OCI-LY1 (cell line): Measurements from ENCODE around the gene AP1G2.

Source experiments
- H2AFZ ChIP-seq: fragments of 200-600 bp; sonication (generic), shearing (Covaris generic); 2 replicates; pipeline ENCODE4 v1.6.0; 2014; ENCODE audit warnings: antibody characterized with exemption, mild to moderate bottlenecking, low read length
- H3F3A ChIP-seq: fragments of 200-600 bp; sonication (generic), shearing (Covaris generic); 2 replicates; pipeline ENCODE4 v1.6.0; 2014; ENCODE audit warnings: mild to moderate bottlenecking, antibody characterized with exemption, low read length, moderate library complexity; ENCODE audit not compliant: insufficient read depth
- H3K27ac ChIP-seq: fragments of 200-600 bp; sonication (generic); 2 replicates; pipeline ENCODE4 v1.5.1; 2014; ENCODE audit warnings: low read length, mixed run types, mild to moderate bottlenecking, low read depth; ENCODE audit not compliant: poor library complexity, severe bottlenecking
- H3K27me3 ChIP-seq: fragments of 200-600 bp; sonication (generic); 2 replicates; pipeline ENCODE4 v1.6.0; 2014; ENCODE audit warnings: antibody characterized with exemption, mild to moderate bottlenecking, low read length, moderate library complexity; ENCODE audit not compliant: insufficient read depth
- H3K36me3 ChIP-seq: fragments of 200-600 bp; sonication (generic); 2 replicates; pipeline ENCODE4 v1.6.1; 2014; ENCODE audit warnings: mild to moderate bottlenecking, antibody characterized with exemption, low read length, moderate library complexity, mixed read lengths; ENCODE audit not compliant: insufficient read depth
- H3K4me1 ChIP-seq: fragments of 200-600 bp; sonication (generic); 2 replicates; pipeline ENCODE4 v1.5.1; 2014; ENCODE audit warnings: mild to moderate bottlenecking, low read length, moderate library complexity; ENCODE audit not compliant: insufficient read depth, severe bottlenecking
- H3K4me2 ChIP-seq: fragments of 200-600 bp; sonication (generic), shearing (Covaris generic); 2 replicates; pipeline ENCODE4 v1.6.1; 2014; ENCODE audit warnings: low read length
- H3K4me3 ChIP-seq: fragments of 200-600 bp; sonication (generic); 2 replicates; pipeline ENCODE4 v1.5.1; 2014; ENCODE audit warnings: low read length, low read depth, mild to moderate bottlenecking, mixed read lengths; ENCODE audit not compliant: poor library complexity, severe bottlenecking
- H3K79me2 ChIP-seq: fragments of 200-600 bp; shearing (Covaris generic); 2 replicates; pipeline ENCODE4 v1.6.1; 2016; ENCODE audit warnings: mixed run types, low read length, mixed read lengths; ENCODE audit not compliant: insufficient read depth
- H3K9ac ChIP-seq: fragments of 200-600 bp; sonication (generic), shearing (Covaris generic); 2 replicates; pipeline ENCODE4 v1.6.1; 2014; ENCODE audit warnings: mild to moderate bottlenecking, low read length, mixed read lengths
- H3K9me2 ChIP-seq: fragments of 200-600 bp; sonication (generic), shearing (Covaris generic); 2 replicates; pipeline ENCODE4 v1.6.1; 2014; ENCODE audit warnings: low read depth, mild to moderate bottlenecking, low read length, mixed read lengths
- H3K9me3 ChIP-seq: fragments of 200-600 bp; shearing (Covaris generic); 2 replicates; pipeline ENCODE4 v1.6.1; 2014; ENCODE audit warnings: low read length, mixed read lengths
- H4K20me1 ChIP-seq: fragments of 200-600 bp; sonication (generic), shearing (Covaris generic); 2 replicates; pipeline ENCODE4 v1.6.0; 2016; ENCODE audit warnings: mild to moderate bottlenecking, low read length; ENCODE audit not compliant: insufficient read depth
- EZH2 ChIP-seq: fragments of 200-600 bp; sonication (generic), shearing (Covaris generic); IDR thresholded peaks from 2 replicates; pipeline ENCODE4 v1.8.0; 2017; ENCODE audit warnings: borderline replicate concordance, mixed run types, mild to moderate bottlenecking, antibody characterized with exemption, low read length, moderate library complexity, mixed read lengths
- TF ChIP-seq, protein P1 (sequence below): fragments of 200-600 bp; sonication (generic), shearing (Covaris generic); IDR thresholded peaks from 2 replicates; pipeline ENCODE4 v1.5.1; 2017; ENCODE audit warnings: mild to moderate bottlenecking, antibody characterized with exemption, low read length, moderate library complexity, mixed read lengths

Gene AP1G2, protein sequence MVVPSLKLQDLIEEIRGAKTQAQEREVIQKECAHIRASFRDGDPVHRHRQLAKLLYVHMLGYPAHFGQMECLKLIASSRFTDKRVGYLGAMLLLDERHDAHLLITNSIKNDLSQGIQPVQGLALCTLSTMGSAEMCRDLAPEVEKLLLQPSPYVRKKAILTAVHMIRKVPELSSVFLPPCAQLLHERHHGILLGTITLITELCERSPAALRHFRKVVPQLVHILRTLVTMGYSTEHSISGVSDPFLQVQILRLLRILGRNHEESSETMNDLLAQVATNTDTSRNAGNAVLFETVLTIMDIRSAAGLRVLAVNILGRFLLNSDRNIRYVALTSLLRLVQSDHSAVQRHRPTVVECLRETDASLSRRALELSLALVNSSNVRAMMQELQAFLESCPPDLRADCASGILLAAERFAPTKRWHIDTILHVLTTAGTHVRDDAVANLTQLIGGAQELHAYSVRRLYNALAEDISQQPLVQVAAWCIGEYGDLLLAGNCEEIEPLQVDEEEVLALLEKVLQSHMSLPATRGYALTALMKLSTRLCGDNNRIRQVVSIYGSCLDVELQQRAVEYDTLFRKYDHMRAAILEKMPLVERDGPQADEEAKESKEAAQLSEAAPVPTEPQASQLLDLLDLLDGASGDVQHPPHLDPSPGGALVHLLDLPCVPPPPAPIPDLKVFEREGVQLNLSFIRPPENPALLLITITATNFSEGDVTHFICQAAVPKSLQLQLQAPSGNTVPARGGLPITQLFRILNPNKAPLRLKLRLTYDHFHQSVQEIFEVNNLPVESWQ

GRCh38 chr14:23567186-23568020, at the start of gene AP1G2:
TSS of gene AP1G2 (minus strand) at chr14:23567791. CDS start at chr14:23567314, 477 bp downstream.
- Histone ChIP-seq H3K4me2 (peak within 1 kb of the TSS; percentile 84), H3K4me3 (peak within 1 kb of the TSS; percentile 79), H3K36me3 (peaks cover 24% of the 10 kb centered on the region; the same call in 1 of the 2 replicates), H3K4me1 (peaks cover 18% of the 10 kb centered on the region), H2AFZ (peak within 1 kb of the TSS; percentile 41; the same call in 1 of the 2 replicates), H3K79me2 (no peaks in the 10 kb centered on the region), H3K9ac (peak within 1 kb of the TSS; percentile 78), H3F3A (no peaks in the 10 kb centered on the region), H3K9me3 (no peaks in the 10 kb centered on the region), H3K9me2 (no peaks in the 10 kb centered on the region), H3K27ac (peak within 1 kb of the TSS; percentile 31), H3K27me3 (no peaks in the 10 kb centered on the region), H4K20me1 (no peaks in the 10 kb centered on the region)
- TF ChIP-seq EZH2 = no peak
- TF ChIP-seq, protein P1, sequence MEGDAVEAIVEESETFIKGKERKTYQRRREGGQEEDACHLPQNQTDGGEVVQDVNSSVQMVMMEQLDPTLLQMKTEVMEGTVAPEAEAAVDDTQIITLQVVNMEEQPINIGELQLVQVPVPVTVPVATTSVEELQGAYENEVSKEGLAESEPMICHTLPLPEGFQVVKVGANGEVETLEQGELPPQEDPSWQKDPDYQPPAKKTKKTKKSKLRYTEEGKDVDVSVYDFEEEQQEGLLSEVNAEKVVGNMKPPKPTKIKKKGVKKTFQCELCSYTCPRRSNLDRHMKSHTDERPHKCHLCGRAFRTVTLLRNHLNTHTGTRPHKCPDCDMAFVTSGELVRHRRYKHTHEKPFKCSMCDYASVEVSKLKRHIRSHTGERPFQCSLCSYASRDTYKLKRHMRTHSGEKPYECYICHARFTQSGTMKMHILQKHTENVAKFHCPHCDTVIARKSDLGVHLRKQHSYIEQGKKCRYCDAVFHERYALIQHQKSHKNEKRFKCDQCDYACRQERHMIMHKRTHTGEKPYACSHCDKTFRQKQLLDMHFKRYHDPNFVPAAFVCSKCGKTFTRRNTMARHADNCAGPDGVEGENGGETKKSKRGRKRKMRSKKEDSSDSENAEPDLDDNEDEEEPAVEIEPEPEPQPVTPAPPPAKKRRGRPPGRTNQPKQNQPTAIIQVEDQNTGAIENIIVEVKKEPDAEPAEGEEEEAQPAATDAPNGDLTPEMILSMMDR = no peak

DNA sequence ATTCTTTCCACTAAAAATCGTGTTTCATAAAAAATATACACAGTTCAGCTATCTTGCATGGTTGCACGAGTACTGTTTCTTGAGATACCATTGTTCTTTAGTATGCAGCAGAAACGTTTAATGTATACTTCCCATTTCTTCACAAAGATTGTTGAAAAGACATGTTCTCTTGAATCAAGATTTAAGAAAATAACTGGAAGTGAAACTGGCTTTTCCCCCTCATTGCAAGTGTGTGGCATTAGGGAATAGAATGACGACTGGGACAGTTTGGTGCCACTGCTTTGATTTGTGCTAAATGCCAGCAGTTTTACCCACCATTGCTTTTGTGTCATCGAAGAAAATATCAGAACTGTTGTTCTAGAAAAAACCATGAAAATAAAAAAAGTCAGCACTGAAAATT, 48.3 kb upstream of the AP1G2 start:
- H3K36me3 ChIP-seq = no peaks in the 10 kb centered on the region
- no peak overlapping the region for H3K9ac ChIP-seq
- H3F3A ChIP-seq = no peaks in the 10 kb centered on the region
- no peaks in the 10 kb centered on the region for H4K20me1 ChIP-seq
- H3K9me2 ChIP-seq = no peaks in the 10 kb centered on the region
- H3K79me2 ChIP-seq = no peaks in the 10 kb centered on the region
- H3K4me2 ChIP-seq = no peak overlapping the region
- TF ChIP-seq, protein P1 = no peak
- TF ChIP-seq EZH2 = no peak
- no peaks in the 10 kb centered on the region for H3K9me3 ChIP-seq
- H3K4me3 ChIP-seq = no peak overlapping the region
- no peaks in the 10 kb centered on the region for H3K27me3 ChIP-seq
- no peak overlapping the region for H2AFZ ChIP-seq
- H3K27ac ChIP-seq = no peak overlapping the region
- no peaks in the 10 kb centered on the region for H3K4me1 ChIP-seq

DNA sequence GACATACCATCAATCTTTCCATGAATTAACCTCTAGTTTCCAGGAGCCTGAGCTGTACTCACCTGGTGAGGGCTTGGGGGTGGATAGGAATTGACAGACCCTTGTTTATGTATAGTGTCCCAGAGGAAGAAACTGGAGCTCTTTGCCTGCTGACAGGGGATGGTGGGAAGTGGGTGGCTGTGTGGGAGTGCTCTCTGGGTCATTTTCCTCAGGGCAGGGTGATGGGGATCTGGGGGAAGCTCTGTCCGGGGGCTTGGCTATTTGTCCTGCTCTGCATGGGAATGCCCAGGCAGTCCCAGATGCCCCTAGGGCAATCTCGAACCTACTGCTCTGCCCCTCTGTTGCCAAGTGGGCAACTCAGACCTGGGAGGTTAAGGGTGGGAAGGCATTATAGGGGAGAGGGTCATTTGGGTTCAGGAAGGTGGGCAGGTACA, 46.8 kb upstream of the AP1G2 start:
- Histone ChIP-seq H3K9me2 (no peaks in the 10 kb centered on the region), H3K4me3 (no peak overlapping the region), H3K4me1 (no peaks in the 10 kb centered on the region), H3K9ac (no peak overlapping the region), H3K27ac (no peak overlapping the region), H3K9me3 (no peaks in the 10 kb centered on the region), H3K27me3 (peaks cover 5% of the 10 kb centered on the region; the same call in 1 of the 2 replicates), H3F3A (no peaks in the 10 kb centered on the region), H3K4me2 (no peak overlapping the region), H2AFZ (no peak overlapping the region), H3K79me2 (no peaks in the 10 kb centered on the region), H4K20me1 (no peaks in the 10 kb centered on the region), H3K36me3 (no peaks in the 10 kb centered on the region)
- no peak for TF ChIP-seq EZH2
- TF ChIP-seq, protein P1 = no peak
